Nephron (organoid): ENCODE results near the gene SEL1L3.

Experiments
- H3K27ac Mint-ChIP-seq, 3 experiments: 2 replicates each; pipeline ENCODE4 v1.8.0; 2020; ENCODE audit warnings: mixed read lengths in 3 of 3, mild to moderate bottlenecking in 2 of 3, moderate library complexity in 1 of 3
- H3K27me3 Mint-ChIP-seq: 2 replicates; pipeline ENCODE4 v1.8.0; 2021; ENCODE audit warnings: low read depth, mild to moderate bottlenecking, moderate library complexity, mixed read lengths
- H3K36me3 Mint-ChIP-seq: 2 replicates; pipeline ENCODE4 v1.8.0; 2020; ENCODE audit warnings: low read depth, mixed read lengths
- H3K4me1 Mint-ChIP-seq: 2 replicates; pipeline ENCODE4 v1.8.0; 2020; ENCODE audit warnings: mixed read lengths
- H3K4me3 Mint-ChIP-seq, 3 experiments: 2 replicates each; pipeline ENCODE4 v1.8.0; 2020; ENCODE audit warnings: mild to moderate bottlenecking in 3 of 3, mixed read lengths in 3 of 3, moderate library complexity in 2 of 3
- H3K9me3 Mint-ChIP-seq: 2 replicates; pipeline ENCODE4 v1.8.0; 2020; ENCODE audit warnings: mixed read lengths
- TF ChIP-seq, protein P1 (sequence below), 3 experiments: fragments of 200-600 bp; sonication (generic); IDR thresholded peaks; one replicate each; pipeline ENCODE4 v1.5.0; 2021; ENCODE audit warnings: antibody characterized with exemption in 3 of 3; ENCODE audit not compliant: unreplicated experiment in 3 of 3

SEL1L3 gene

DNA sequence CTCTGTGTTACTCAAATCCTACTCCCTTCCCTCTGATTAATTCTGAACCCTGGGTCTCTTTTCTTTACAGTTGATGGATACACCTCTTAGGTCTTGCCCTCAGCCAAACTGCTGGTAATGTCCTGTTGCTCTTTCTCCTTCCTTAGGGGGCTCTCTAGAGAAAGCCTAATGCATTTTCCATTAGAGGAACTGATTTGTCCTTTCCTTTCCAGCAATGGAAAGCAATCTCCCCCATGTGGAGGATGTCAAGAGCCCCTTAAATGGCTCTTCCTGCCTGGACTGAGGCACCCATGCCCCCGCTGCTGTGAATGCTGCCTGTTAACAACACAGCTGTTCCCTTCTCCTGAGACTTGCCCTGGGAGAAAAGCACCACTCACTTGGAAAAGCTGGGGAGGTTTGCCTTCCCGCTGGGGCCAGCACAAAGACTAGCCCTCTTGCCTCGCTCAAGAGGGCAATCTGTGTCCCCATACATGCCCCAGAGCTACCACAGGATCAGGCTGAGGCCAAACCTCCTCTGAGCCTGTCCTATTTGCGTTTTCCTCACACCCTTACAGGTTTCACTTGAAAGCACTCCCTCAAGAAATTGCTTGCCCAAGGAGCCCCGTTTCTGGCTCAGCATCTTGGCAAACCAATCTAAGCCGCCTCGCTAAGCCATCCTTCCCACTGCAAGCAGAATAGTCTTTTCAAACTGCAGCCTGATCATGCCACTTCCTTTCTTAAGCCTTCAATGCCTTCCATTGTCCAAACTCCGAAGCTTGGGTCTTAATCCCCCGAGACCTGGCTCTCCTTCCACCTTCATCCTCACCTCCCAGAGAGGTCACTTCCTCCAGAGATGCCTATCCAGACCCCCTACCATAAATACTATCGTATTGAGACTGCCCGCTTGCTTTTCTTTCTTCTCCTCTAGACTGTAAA is 28.0 kb upstream of the SEL1L3 start:
- peaks cover 8% of the 10 kb centered on the region for H3K27me3 Mint-ChIP-seq
- H3K9me3 Mint-ChIP-seq, result no peaks in the 10 kb centered on the region
- TF ChIP-seq, protein P1, sequence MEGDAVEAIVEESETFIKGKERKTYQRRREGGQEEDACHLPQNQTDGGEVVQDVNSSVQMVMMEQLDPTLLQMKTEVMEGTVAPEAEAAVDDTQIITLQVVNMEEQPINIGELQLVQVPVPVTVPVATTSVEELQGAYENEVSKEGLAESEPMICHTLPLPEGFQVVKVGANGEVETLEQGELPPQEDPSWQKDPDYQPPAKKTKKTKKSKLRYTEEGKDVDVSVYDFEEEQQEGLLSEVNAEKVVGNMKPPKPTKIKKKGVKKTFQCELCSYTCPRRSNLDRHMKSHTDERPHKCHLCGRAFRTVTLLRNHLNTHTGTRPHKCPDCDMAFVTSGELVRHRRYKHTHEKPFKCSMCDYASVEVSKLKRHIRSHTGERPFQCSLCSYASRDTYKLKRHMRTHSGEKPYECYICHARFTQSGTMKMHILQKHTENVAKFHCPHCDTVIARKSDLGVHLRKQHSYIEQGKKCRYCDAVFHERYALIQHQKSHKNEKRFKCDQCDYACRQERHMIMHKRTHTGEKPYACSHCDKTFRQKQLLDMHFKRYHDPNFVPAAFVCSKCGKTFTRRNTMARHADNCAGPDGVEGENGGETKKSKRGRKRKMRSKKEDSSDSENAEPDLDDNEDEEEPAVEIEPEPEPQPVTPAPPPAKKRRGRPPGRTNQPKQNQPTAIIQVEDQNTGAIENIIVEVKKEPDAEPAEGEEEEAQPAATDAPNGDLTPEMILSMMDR (IDR thresholded peaks at IDR 0.05; ENCODE audit: unreplicated experiment in 3 of 3), result no peak
- no peaks in the 10 kb centered on the region for H3K36me3 Mint-ChIP-seq
- peak overlapping the region in 1 of 3 experiments; percentile 28 for H3K27ac Mint-ChIP-seq
- peaks cover 25% of the 10 kb centered on the region for H3K4me1 Mint-ChIP-seq
- H3K4me3 Mint-ChIP-seq, result no peak overlapping the region

DNA sequence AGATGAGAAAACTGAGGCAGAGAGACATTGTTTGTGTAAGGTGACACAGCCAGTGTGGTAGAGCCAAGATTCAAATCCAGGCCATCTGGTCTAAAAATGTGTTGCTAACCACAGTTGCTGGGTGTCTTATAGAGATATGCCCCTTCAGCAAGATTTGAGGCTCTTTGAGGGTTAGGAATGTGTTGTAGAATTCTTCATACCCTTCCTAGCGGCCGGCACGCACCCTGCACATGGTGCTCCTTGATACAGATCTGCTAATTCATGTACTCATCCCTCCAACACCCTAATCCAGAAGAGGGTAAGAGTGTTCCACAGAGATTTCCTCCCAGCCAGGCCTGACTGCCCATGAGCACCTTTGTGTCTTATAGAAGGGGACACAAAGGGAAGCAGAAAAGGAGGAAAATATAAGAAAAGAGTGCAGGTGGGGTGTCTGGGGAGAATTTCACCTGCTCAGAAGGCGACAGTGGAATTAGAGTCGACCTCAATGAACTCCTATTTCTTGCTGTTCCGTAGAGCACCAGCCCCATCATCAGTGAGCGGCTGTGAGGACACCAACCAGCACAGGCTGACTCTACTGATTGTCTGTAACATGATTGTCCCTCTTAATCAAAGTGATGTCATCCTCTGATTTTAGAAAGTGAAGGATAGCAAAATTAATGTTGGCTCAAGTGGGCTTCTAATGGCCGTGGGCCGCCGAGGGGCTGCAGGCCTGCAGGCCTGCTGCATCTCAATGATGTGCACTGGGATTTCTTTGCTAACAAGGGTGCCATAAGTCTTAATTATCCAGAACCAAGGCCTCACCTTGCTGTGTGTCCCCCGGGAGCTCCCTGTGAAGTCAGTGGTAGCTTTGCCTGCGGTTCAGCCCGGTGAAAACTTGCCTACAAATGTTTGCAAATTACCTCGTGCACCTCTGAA is 27.1 kb upstream of the SEL1L3 start:
- TF ChIP-seq, protein P1 (IDR thresholded peaks at IDR 0.05; ENCODE audit: unreplicated experiment in 3 of 3), result no peak
- Mint-ChIP-seq H3K4me1 (peaks cover 25% of the 10 kb centered on the region), H3K9me3 (no peaks in the 10 kb centered on the region), H3K4me3 (no peak overlapping the region), H3K27me3 (peaks cover 8% of the 10 kb centered on the region), H3K27ac (no peak overlapping the region), H3K36me3 (no peaks in the 10 kb centered on the region)

DNA sequence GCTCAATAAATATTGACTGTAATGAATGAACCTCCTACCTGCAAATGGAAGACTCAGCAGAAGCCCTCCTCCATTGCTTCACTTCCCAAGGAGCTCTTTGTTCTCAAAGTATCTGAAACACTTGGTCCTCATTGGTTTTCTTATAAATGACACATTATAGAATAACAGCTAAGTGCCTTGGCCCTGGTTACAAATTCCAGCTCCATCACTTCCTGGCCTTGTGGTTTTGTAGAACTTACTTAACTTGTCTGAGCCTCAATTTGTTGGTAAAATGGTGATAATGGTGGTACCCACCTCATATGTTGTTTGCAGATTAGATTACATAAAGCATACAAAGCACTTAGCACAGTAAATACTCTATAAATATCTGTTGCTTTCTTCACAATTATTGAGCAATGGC is 26.0 kb upstream of the SEL1L3 start:
- no peaks in the 10 kb centered on the region for H3K9me3 Mint-ChIP-seq
- no peak overlapping the region for H3K4me3 Mint-ChIP-seq
- H3K27ac Mint-ChIP-seq, result no peak overlapping the region
- peaks cover 8% of the 10 kb centered on the region for H3K27me3 Mint-ChIP-seq
- no peaks in the 10 kb centered on the region for H3K36me3 Mint-ChIP-seq
- TF ChIP-seq, protein P1 (IDR thresholded peaks at IDR 0.05; ENCODE audit: unreplicated experiment in 3 of 3), result no peak
- peaks cover 36% of the 10 kb centered on the region for H3K4me1 Mint-ChIP-seq

DNA sequence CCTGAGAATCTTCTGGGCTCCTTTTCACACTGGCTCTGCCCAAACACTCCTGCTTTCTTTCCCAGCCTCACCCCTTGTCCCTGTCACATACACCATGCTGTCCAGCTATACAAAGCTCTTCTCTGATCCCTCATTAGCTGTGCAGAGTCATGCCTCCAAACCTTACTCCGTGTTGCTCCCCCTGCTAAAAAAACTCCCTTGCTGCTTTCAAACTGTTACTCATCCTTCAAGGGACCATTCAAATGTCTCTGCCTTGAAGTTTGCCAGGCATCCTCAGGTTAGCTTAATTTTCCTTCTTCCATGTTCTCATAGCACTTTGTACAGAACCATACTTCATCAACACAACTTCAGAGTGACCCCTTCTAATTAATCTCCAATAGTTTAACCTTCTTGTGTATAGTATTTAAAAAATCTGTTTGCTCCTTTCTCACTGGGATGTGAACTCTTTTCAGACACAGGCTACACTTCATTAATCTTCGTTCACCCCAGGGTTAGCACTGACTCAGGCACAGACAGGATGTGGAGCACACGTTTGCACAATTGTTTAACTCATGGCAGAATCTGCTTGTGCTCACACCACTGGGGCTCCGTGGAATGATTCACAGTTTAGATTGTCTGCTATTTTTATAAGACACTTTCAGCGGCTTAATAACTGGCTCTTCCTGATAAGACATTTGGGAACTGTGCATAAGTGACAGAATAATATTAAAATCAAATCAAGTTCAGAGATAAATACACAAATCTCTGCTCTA is 21.4 kb upstream of the SEL1L3 start:
- Mint-ChIP-seq H3K4me3 (no peak overlapping the region), H3K27ac (peak overlapping the region in 2 of 3 experiments; percentile 10 to 28), H3K4me1 (peaks cover 35% of the 10 kb centered on the region), H3K9me3 (no peaks in the 10 kb centered on the region), H3K36me3 (no peaks in the 10 kb centered on the region), H3K27me3 (peaks cover 9% of the 10 kb centered on the region)
- TF ChIP-seq, protein P1 (IDR thresholded peaks at IDR 0.05; ENCODE audit: unreplicated experiment in 3 of 3), result no peak

DNA sequence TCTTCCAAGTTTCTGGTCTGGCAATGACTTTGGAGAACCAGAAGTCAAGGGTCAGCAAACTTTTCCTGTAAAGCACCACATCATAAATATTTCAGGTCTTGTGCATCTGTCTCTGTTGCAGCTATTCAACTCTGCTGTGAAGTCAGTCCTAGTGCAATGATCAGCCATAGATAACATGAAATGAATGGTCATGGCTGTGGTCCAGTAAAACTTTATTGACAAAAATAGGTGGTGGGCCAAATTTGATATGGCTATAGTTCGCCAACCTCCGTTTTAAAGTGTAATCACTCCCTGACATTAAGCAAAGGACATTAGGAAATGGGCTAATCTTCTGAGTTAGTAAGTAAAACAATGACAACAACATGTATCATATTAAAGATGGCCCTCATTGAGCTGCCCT is 20.8 kb upstream of the SEL1L3 start:
- no peaks in the 10 kb centered on the region for H3K9me3 Mint-ChIP-seq
- H3K4me3 Mint-ChIP-seq, result no peak overlapping the region
- H3K27ac Mint-ChIP-seq, result peak overlapping the region in 1 of 3 experiments; percentile 10
- TF ChIP-seq, protein P1 (IDR thresholded peaks at IDR 0.05; ENCODE audit: unreplicated experiment in 3 of 3), result no peak
- H3K4me1 Mint-ChIP-seq, result peaks cover 35% of the 10 kb centered on the region
- H3K27me3 Mint-ChIP-seq, result peaks cover 9% of the 10 kb centered on the region
- H3K36me3 Mint-ChIP-seq, result no peaks in the 10 kb centered on the region
